NCI-H2029 (cell line): ENCODE results near the gene SNU13.
"Not testable (repeated sequence)": the region's sequence is repeated elsewhere in the genome, so short reads cannot be mapped to it uniquely, and the experiment has no call there.

Experiments used
- DNase-seq: peaks from one replicate; lab custom pipeline; 2025; lab: John Stamatoyannopoulos, UW

The SNU13 gene

DNA sequence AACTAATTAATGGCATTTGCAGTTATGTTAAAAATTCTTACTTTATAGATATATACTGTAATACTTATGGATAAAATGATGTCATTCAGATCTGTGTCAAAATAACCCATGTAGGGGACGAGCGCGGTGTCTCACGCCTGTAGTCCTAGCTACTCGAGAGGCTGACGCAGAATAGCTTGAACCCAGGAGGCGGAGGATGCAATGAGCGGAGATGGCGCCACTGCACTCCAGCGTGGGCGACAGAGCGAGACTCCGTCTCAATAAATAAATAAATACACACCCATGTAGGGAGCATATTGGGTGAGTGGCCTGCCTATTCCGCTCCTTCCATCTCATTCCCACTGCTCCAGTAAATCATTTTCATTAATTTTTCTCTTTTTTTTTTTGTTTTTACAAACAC lies 7.1 kb downstream of the SNU13 start:
- DNase-seq = peak; percentile 49

DNA sequence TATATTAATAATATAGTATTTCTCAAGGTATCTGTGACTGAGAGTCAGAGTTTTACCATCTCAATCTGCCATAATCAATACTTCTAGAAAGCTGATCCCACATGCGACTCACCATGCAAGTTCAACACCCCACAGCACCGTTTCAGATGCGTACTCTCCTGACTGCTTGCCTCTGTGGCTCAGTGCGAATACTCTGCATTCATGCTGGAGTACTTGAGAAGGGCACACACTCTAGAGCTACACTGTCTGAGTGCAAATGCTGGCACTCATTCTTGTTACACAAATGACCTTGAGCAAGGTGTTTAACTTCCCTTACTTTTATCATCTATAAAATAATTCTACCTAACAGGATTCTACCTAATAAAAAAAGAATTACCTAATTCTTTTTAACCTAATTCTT lies 12.5 kb downstream of the SNU13 start:
- DNase-seq = no peak

DNA sequence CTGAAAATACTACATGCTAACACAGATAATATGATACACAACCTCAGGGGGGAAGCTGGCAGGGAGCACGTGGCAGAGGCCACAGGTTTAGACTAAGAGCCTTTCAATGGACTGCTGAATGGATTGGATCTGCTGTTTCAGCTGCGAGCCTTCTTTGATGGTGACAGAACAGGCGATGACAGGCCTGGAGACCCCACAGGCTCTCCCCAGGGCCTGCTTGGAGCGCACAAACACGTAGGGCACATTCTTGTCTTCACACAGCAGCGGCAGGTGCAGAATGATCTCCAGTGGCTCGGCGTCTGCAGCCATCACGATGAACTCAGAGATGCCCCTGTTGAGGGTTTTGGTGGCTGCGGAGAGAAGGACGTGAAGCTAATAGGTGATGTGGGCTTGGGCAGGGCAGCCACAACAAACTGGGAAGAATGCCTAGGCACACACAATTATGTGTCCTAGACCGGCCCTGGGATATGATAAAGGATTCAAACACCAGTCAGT lies 13.8 kb downstream of the SNU13 start:
- no peak for DNase-seq

DNA sequence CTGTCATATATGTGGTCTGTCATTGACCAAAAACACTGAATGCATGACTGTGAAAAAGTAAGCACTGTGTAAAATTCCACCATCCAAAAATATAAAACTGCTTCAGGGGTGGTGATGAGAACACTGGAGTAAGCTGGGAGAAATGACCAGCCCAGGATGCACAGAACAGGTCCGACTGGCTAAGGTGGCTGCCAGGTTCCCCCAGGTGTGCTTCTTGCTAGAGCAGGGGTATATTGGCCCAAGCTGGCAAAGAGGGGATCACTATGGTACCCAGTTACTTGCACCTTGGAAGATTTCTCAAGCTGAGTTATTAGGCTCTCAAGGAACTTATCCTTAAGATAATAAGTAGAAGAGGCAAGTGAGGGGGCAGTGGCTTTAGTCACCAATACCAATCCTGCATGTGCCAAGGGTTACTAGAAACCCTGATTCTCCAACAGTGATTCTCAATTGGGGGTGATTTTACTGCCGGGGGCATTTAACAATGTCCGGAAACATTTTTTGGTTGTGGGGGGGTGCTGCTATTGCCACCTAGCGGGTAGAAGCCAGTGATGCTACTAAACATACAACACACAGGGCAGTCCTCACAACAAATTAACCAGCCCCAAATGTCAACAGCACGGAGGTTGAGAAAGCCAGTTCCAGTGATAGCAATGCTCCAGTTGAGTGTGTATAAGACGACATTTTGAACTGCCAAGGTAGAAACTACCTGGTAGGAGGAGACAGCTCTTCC lies 15.7 kb downstream of the SNU13 start:
- DNase-seq = no peak

DNA sequence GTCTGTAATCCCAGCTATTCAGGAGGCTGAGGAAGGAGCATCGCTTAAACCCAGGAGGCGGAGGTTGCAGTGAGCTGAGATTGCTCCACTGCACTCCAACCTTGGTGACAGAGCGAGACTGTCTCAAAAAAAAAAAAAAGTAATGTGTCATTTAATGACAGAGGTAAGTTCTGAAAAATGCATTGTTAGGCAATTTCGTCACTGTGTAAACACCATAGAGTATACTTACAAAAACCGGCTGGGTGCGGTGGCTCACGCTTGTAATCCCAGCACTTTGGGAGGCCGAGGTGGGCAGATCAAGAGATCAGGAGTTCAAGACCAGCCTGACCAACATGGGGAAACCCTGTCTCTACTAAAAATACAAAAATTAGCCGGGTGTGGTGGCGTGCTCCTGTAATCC lies 16.6 kb downstream of the SNU13 start:
- peak; percentile 39 for DNase-seq

DNA sequence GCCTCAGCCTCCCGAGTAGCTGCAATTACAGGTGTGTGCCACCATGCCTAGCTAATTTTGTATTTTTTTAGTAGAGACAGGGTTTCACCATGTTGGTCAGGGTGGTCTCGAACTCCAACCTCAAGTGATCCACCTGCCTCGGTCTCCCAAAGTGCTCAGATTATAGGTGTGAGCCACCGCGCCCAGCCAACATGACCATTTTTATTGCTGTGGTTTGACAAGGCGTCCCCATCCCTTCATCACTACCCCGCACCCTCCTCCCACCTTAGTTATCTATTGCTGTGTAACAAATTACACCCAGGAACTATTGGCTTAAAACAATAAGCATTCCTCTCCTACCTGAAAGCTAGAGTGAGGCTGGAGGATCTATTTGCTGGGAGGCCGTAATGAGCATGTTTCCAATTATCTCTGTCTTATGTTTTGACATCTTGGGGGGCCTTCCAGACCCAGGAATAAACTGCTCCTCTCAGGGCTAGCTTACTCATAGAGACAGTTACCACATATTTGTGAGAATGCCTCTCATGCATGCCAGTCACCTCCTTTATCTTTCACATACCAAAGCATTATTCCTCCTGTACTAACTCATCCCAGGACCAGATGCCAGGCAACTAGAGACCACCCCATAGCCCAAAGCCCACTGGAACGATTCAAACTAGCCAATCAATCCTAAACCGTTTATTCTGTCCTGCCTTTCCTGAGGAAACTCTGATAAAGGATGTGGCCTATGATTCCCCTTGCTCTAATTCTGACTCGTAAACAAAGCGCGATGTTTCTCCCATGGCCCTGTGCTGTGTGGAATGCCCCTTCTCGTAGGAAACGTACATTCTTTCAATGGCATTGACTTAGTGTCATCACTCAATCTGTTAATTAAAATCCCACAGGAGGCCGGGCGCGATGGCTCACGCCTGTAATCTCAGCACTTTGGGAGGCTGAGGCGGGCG lies 19.4 kb downstream of the SNU13 start:
- DNase-seq = no peak

DNA sequence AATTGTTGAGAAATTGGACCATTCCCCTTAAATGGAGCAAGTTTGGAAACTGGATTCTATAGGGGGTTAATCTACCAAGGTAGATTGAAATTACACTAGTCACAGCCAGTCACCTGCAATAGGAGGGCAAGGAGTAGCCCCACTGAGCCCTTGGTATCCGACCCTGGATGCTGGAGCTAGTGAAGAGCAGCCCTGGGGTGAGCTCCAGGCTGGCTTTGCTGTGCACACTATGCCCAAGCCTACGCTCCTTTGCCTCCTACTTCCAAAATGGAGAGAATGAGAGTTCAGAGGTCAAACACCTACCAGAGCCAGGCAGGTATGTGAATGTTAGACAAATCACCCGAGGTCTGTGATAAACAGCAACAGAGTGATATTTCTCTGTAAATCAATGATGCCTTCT lies 23.7 kb downstream of the SNU13 start:
- DNase-seq = no peak

DNA sequence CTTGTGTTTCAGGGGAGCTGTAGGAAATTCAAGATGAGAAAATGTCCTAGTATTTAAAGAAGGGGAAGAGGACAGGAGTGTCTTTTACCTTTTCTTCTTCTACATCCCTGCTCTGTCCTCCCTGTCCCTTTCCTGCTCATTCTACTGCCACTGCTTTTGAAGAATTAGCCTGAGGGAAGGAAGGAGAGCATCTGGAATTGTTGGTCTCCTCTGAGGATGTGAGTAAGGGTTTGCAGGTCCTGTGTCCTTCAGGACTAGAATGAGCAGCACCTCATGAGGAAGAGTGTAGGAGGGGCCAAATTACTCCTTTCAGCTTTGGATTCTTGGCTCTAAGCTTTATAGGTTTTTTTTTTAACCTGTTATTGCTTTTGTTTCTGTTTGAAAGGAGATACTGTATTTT lies 24.2 kb downstream of the SNU13 start:
- no peak for DNase-seq

DNA sequence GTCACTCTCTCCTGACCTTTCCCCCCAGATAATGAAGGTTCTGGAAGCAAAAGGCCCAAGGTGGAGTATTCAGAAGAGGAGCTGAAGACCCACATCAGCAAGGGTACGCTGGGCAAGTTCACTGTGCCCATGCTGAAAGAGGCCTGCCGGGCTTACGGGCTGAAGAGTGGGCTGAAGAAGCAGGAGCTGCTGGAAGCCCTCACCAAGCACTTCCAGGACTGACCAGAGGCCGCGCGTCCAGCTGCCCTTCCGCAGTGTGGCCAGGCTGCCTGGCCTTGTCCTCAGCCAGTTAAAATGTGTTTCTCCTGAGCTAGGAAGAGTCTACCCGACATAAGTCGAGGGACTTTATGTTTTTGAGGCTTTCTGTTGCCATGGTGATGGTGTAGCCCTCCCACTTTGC lies 25.1 kb downstream of the SNU13 start:
- not testable (repeated sequence) for DNase-seq

DNA sequence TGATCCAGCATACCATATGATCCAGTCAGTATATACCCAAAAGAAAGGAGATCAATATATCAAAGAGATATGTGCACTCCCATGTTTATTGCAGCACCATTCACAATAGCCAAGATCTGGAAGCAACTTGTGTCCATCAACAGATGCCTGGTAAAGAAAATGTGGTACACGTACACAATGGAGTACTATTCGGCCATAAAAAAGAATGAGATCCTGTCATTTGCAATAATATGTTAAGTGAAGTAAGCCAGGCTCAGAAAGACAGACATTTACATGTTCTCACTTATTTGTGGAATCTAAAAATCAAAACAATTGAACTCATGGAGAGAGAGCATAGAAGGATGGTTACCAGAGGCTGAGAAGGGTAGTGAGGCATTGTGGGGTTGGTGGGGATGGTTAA lies 27.0 kb downstream of the SNU13 start:
- DNase-seq = no peak

DNA sequence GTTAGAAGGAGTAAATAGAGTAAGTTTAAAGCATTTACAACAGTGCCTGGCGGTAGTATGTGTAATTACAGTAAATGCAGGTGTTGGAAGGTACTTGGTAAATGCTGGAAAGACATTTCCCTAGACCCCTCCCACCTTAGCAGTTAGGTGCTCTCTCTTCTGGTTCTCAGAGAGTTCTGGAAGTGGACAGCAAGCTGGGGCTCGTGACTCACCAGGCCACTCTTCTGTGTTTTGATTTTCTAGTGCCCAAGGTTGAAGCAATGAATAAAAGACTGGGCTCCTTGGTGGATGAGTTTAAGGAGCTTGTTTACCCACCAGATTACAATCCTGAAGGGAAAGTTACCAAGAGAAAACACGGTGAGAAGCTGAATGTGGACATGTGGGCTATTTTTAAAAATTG lies 27.6 kb downstream of the SNU13 start:
- DNase-seq = no peak

DNA sequence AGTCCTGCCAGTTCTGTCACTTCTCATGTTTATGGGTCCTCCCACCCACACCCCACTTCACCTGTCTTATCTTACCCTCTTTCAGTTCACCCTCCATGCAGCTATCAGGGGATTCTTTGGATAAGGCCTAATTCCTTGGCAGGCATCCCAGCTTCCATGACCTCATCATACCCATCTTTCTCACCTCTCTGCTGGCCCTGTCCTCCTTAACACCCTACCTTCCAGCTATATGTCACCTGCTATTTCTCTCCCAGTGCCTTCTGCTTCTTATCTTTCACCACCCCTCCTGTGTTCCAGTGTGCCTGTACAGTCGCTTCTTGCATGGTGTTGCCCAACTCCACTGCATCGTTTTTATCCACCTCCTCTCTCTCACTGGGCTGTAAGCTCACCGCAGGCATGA lies 28.3 kb downstream of the SNU13 start:
- DNase-seq = no peak

DNA sequence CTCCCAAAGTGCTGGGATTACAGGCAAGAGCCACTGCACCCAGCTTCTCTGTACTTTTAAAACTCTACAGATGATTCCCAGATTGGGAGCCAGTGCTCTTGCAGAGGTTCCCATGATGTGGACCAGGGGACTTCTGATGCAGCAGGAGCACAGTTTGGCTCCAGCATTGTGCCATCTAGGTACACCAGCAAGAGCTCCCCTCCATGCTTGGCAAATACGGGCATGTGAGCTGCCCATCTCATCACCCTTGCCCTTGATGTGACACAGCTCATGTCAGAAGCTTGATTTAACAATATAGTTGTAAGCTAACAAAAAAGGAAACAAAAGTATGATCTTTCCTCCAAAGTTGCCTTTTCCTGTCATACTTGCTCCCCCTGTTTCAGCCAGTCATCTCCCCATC lies 28.7 kb downstream of the SNU13 start:
- no peak for DNase-seq

DNA sequence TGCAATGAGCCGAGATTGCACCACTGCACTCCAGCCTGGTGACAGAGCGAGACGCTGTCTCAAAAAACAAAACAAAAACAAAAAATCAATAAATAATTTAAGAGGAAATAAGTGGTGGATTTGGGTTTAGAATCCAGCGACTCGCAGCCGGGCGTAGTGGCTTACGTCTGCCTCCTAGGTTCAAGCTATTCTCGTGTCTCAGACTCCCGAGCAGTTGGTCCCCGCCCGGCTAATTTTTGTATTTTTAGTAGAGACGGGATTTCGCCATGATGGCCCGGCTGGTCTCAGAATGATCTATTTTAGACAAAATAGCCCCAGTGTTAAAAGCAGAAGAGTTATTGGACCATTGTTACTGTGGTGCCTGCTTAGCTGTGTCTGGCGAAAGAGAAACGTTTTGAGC lies 29.8 kb downstream of the SNU13 start:
- no peak for DNase-seq

DNA sequence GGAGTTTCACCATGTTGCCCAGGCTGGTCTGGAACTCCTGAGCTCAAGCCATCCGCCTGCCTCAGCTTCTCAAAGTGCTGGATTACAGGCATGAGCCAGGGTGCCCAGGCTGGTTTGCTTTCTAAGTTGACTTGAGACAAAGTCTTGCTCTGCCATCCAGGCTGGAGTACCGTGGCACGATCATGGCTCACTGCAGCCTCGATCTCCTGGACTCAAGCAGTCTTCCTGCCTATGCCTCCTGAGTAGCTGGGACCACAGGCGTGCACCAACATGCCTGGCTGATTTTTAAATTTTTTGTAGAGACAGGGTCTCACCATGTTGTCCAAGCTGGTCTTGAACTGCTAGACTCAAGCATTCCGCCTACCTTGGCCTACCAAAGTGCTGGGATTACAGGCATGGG lies 31.0 kb downstream of the SNU13 start:
- no peak for DNase-seq

DNA sequence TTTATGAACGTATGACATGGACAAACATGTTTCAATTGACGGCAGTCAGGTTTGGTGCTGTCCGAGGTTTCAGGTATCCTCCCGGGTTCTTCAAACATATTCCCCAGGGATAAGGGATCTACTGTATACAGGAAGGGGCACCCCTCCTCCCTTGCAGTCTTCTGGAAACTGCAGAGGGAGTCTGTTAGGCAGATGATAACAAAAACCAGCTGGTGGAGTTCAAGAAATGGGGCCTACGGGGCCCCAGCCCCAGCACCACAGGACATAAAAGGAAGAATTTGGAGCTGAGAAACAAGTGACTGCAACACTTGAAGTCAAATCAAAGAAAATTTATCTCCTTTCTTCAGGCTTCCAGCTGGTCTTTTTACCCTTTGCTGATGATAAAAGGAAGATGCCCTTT lies 32.1 kb downstream of the SNU13 start:
- no peak for DNase-seq

DNA sequence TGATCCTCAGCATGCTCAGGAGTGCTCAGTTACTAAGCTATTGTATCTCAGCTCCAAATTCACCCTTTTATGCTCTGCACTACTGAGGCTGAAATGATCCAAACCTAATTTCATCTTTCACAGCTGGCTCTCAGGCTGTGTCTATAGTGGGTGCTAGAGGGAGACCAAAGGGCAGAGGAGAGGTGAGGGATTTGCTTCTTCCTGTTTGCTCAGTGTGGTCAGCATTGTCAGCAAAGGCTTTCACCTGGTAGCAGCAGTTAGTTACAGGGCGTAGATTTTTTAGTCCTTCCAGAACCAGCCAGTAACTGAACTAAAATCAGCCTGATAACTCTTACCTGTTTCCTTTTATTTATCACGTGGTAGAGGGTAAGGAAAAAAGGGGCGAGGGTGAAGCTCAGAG lies 34.3 kb downstream of the SNU13 start:
- DNase-seq = no peak

DNA sequence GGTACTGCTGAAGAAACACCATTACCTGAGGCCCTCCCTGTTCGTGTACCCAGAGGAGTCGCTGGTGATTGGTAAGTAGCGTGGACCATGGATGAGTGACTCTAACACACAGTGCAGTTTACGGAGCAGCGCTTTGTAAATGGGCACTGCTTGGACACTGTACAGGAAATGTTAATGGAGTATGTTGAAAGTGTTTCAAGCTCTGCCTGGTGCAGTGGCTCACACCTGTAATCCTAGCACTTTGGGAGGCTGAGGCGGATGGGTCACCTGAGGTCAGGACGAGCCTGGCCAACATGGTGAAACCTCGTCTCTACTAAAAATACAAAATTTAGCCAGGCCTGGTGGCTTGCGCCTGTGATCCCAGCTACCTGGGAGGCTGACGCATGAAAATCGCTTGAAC lies 37.8 kb downstream of the SNU13 start:
- DNase-seq = no peak

DNA sequence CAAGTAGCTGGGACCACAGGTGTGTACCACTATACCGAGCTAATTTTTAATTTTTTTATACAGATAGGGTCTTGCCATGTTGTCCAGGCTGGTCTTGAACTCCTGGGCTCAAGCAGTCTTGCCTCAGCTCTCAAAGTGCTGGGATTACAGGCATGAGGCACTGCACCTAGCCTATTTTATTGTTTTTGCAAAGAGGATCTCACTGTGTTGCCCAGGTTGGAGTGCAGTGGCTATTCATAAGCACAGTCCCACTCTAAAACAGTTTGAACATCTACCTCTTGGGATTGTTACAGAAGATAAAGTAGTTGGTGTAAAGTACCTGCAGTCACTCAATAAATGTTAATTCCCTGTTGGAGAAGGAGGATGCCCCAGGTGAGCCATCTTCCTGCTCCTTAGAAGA lies 38.4 kb downstream of the SNU13 start:
- DNase-seq = no peak

DNA sequence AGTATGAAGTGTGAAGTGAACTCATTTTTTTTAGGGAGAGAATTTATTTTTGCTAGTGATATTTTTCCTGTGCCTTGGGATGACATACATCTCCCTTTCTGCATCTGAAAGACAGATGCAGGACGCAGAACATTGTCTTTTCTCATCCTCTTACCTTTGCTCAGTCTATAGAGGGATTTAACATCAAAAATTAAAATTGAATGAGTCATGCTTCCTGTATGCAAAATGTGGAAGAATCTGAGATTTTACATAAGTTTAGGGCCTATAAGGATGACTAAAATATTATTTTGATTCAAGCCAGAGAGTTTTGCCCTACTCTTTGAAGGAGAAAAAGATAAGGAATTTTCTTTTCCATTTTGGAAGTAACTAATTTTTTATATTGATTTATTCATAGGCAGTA lies 40.2 kb downstream of the SNU13 start:
- no peak for DNase-seq

DNA sequence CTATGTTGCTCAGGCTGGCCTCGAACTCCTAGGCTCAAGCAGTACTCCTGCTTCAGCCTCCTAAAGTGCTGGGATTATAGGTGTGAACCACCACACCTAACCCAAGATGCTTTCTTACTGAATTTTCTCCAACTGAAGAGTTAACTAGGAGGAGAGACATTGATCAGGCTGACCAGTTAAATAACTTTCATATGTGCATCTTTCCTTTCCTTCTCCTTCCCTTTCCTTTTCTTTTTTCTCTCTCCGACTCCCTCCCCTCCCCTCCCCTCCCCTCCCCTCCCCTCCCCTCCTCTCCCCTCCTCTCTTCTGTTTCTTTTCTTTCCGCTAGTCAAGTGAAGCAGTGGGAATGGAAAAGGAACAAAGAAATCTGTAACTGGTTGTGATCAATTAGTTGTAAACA lies 40.9 kb downstream of the SNU13 start:
- no peak for DNase-seq

DNA sequence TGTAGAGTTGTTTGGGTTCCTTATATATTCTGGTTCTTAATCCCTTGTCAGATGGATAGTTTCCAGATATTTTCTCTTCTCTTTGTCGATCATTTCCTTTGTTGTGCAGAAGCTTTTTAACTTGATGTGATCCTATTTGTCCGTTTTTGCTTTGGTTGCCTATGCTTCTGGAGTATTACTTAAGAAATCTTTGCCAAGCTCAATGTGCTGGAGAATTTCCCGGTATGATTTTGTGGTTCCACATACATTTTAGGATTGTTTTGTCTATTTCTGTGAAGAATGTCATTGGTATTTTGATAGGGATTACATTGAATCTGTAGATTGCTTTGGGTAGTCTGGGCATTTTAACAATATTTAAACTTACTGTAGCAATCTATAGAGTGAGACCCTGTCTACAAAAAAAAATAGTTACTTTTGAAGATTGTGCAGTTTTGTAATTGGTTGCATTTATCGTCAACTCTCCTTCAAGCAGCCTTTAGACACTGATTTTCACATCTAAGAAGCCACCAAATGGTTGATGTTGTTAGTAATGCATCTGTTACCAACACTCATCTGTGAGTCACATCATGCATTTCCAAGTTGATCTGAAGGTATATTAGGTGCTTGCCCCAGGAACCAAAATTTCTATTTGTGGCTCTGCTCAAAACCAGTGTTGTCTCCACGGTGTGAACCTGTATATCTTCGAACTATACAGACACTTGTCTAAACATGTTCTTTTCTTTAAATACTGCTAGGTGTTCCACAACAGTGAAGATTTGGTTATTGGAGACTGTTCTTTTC lies 46.1 kb downstream of the SNU13 start:
- DNase-seq = no peak

DNA sequence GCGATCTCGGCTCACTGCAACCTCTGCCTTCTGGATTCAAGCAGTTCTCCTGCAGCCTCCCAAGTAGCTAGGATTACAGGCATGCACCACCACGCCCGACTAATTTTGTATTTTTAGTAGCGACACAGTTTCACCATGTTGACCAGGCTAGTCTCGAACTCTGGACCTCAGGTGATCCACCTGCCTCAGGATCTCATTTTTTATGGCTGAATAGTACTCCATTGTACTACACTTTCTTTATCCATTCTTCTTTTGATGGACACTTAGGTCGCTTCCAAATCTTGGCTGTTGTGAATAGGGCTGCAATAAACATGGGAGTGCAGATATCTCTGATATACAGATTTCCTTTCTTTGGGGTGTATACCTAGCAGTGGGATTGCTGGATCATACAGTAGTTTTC lies 46.8 kb downstream of the SNU13 start:
- DNase-seq = no peak
